Measurements from ENCODE around the gene NDE1. TPM values are rescaled to one million over a fixed set of nuclear protein-coding genes. Genes with fewer than 3 reads are reported as not detected.

NDE1 gene, protein sequence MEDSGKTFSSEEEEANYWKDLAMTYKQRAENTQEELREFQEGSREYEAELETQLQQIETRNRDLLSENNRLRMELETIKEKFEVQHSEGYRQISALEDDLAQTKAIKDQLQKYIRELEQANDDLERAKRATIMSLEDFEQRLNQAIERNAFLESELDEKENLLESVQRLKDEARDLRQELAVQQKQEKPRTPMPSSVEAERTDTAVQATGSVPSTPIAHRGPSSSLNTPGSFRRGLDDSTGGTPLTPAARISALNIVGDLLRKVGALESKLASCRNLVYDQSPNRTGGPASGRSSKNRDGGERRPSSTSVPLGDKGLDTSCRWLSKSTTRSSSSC
- 10 to 100 TPM; 11.2 to 37.9 TPM for total RNA-seq

DNA sequence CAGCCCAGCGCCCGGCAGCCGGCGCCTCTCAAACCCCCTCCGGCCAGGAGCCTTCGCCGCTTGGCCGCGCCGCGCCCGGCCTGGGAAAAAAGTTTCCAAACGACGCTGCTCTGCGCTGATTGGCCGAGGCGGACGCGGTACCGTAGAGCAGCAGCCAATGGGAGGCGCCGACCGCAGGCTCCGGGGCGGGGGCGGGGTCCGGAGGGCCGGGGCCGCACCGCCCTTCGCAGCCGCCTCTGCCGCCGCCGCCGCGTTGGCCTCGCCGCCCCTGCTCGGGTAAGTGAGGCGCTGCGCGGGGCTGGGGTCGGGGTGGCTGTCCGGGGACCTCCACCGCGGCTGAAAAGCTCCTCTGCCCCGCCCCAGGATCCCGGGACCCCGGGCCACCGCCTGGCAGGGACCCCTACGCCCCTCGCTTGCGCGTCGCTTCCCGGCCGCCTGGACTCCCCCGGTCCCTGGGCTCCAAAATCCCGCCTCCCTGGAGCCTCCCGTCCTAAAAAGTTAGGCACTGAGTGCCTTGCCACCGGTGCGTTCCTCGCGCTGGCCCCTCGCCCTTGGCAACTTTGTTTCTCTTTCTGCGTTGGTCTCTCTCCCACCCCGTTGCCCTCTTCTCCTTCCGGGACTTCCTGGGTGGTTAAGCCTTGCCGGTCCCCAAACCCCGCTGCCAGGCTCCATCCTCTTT lies at the start of gene NDE1:
Gene NDE1 (plus strand): TSS at position 227 of the 679 bp plus-strand sequence. CDS start 14,534 bp downstream, outside the sequence.
- WGBS, 2 donors = 1 to 3% methylated on average over 11 to 48 of the region's 71 CpGs

DNA sequence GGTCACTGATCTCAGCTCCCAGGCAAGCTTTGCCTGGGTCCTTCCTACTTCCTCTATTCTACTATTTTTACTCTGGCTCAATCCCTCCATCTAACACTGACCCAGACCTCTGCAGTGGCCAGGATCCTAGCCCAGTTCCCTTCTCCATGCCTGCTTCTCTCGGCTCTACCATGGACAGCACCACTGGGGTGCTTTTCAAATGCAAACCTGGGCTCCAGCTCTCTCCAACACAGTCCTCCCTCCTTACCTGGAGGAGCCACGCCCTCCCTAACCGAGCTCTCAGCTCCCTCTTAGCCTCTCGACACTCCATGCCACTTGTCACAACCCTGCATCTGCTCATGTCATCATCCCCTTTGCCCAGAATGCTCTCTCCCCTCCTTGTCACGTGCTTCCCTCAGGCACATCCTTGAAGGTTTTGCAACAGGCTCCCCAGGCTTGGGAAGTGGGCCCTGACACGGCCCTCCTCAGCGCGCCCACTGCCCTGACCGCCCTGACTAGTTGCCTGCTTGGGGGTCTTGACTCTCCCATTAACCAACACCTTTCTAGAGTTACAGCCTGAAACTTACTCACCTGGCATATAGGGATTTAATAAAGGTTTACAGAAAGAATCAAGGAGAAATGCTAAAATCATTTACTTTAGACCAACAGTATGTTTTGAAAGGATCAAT lies 48.7 kb upstream of the NDE1 start:
- Histone ChIP-seq H3K4me1 (no peaks in the 10 kb centered on the region), H3K4me3 (no peak overlapping the region), H3K27me3 (no peaks in the 10 kb centered on the region), H3K36me3 (replicated peaks in 1 of 2; ENCODE audit: insufficient read depth in 1 of 2, low read depth in 2 of 2) (peaks cover 0 to 46% of the 10 kb centered on the region in 2 donors), H3K27ac (no peak overlapping the region), H3K9me3 (no peaks in the 10 kb centered on the region)
- TF ChIP-seq, protein P1, sequence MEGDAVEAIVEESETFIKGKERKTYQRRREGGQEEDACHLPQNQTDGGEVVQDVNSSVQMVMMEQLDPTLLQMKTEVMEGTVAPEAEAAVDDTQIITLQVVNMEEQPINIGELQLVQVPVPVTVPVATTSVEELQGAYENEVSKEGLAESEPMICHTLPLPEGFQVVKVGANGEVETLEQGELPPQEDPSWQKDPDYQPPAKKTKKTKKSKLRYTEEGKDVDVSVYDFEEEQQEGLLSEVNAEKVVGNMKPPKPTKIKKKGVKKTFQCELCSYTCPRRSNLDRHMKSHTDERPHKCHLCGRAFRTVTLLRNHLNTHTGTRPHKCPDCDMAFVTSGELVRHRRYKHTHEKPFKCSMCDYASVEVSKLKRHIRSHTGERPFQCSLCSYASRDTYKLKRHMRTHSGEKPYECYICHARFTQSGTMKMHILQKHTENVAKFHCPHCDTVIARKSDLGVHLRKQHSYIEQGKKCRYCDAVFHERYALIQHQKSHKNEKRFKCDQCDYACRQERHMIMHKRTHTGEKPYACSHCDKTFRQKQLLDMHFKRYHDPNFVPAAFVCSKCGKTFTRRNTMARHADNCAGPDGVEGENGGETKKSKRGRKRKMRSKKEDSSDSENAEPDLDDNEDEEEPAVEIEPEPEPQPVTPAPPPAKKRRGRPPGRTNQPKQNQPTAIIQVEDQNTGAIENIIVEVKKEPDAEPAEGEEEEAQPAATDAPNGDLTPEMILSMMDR (IDR thresholded peaks at IDR 0.05) = no peak
- TF ChIP-seq POLR2A (IDR thresholded peaks at IDR 0.05) = no peak
- DNase-seq = no peak
- intact Hi-C loops (cut with DNase I) = no loop called here
- WGBS, 2 donors = 92 to 96% methylated on average over 9 of the region's 9 CpGs
- ATAC-seq = no peak

More for the DNA sequence above, at the start of gene NDE1:
- Histone ChIP-seq H3K36me3 (replicated peaks in 1 of 2; ENCODE audit: insufficient read depth in 1 of 2, low read depth in 2 of 2) (no peaks in the 10 kb centered on the region), H3K27ac (peak within 1 kb of the TSS; percentile 44 to 85 (median 74)), H3K4me3 (peak within 1 kb of the TSS; percentile 44 to 78), H3K27me3 (no peaks in the 10 kb centered on the region), H3K4me1 (peaks cover 14% of the 10 kb centered on the region), H3K9me3 (no peaks in the 10 kb centered on the region)
- intact Hi-C loops (cut with DNase I) = no loop called here
- peak; percentile 100 for ATAC-seq
- DNase-seq = peak; percentile 90 to 94 (median 92)
- peak; percentile 20 to 48 (median 38) for TF ChIP-seq POLR2A (IDR thresholded peaks at IDR 0.05)
- TF ChIP-seq, protein P1 (IDR thresholded peaks at IDR 0.05) = no peak

DNA sequence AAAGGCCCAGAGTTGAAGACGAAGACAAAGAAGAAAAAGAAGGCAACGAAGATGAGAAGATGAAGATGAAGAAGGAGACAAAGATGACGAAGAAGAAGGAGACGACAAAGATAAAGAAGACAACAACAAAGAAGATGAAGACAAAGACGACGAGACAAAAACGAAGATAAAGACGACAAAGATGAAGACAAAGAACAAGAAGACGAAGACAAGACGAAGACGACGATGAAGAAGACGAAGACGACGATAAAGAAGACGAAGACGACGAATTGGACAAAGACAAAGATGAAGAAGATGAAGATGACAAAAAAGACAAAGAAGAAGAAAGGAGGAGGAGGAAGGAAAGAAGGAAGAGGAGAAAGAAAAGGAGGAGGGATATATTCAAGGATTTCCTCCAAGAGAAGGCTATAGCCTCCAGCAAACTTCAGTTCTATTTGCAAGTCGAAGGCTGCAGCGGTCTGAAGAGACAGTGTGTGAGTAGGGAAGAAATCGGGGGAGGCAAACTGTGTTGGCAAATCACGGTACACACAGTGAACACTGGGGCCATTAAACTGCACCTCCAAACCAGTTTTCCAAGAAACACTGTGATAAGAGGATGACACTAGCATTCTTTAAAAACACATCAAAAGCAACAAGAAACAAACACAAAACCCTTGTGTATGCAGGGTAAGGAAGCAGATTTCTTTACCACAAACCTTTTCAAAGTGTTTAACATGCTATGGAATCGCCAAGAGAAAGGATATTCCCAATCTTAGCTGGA lies 47.6 kb upstream of the NDE1 start:
- Histone ChIP-seq H3K27me3 (no peaks in the 10 kb centered on the region), H3K4me1 (no peaks in the 10 kb centered on the region), H3K4me3 (no peak overlapping the region), H3K36me3 (replicated peaks in 1 of 2; ENCODE audit: insufficient read depth in 1 of 2, low read depth in 2 of 2) (peaks cover 2 to 41% of the 10 kb centered on the region in 2 donors), H3K9me3 (no peaks in the 10 kb centered on the region), H3K27ac (no peak overlapping the region)
- DNase-seq (no peak), ATAC-seq (no peak)
- 90 to 94% methylated on average over 23 of the region's 23 CpGs for WGBS, 2 donors
- TF ChIP-seq, protein P1 (IDR thresholded peaks at IDR 0.05) = no peak
- TF ChIP-seq POLR2A (IDR thresholded peaks at IDR 0.05) = no peak
- intact Hi-C loops (cut with DNase I) = no loop called here

DNA sequence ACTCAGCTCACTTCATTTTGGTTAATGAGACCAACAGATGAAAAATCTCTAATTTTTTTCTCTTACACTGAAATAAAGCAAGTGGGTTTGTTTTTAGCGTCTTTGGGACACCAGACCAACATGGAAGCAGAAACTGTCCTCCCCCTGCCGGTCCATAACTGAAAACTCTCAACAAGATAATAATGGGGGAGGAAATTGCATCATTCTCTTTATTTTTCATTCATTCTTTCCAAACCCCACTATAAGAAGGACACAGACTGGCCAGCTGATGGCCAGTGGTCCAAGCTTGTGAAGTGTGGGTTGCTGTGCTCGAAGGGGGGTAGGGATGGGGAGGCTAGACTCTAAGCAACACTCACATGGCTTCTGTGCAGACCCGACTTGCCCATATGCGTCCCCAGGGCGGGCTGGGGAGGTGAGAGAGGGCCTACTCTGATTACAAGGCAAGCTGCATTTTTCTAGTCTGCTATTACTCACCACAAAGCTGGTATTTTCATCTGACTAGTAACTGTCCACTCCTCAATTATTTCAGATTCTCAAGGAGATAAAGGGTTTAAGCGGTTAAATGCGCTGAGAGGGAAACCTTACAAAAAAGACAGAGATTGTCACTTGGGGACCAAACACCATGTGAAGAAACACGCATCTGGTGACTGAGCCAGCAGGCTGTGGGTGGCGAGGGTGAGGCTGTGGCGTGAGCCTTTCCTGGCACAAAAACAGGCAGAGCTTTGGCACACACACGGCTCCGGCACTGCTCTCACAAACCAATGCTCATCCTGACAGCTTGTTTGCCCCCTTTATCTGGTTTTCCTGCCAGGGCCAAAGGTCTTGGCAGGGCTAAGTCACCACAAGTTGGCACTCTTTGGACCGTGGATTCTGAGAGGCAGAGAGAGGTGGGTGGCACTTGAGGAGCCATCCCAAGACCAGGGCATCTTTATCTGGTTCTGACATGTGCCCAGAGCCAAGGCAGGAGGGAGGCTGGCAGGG lies 45.3 kb upstream of the NDE1 start:
- no peak overlapping the region for H3K27ac ChIP-seq
- no peak for TF ChIP-seq POLR2A (IDR thresholded peaks at IDR 0.05)
- TF ChIP-seq, protein P1 (IDR thresholded peaks at IDR 0.05) = no peak

More for the DNA sequence above, 45.3 kb upstream of the NDE1 start:
- no peak for DNase-seq
- H3K27me3 ChIP-seq = no peaks in the 10 kb centered on the region
- H3K4me3 ChIP-seq = no peak overlapping the region
- peaks cover 6 to 31% of the 10 kb centered on the region in 2 donors for H3K36me3 ChIP-seq (replicated peaks in 1 of 2; ENCODE audit: insufficient read depth in 1 of 2, low read depth in 2 of 2)
- ATAC-seq = no peak
- WGBS, 2 donors = 71 to 73% methylated on average over 14 of the region's 14 CpGs
- H3K4me1 ChIP-seq = no peaks in the 10 kb centered on the region
- no peaks in the 10 kb centered on the region for H3K9me3 ChIP-seq
- intact Hi-C loops (cut with DNase I) = no loop called here
